GM18520 (cell line): Measurements from ENCODE around the gene UBXN10.

ENCODE experiments used
- ATAC-seq: cut with Tn5 transposase; IDR thresholded peaks from one replicate; pipeline ENCODE4 v1.9.1; 2021; ENCODE audit not compliant: unreplicated experiment

UBXN10 gene

DNA sequence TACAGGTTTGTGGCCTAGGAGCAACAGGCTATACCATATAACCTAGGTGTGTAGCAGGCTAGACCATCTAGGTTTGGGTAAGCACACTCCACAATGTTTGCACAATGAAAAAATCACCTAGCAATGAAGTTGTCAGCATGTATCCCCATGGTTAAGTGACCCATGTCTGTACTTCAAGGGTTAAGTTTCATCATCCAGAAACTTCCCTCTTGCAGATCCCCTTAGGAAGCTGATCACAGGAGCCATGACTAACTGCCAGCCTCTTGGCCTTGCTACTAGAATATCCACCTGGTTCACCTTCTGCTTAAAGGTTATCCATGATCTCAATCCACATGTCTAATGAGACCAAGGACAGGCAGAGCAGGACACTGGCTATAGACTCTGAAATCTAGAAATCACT lies 3.5 kb upstream of the UBXN10 start:
- no peak for ATAC-seq

DNA sequence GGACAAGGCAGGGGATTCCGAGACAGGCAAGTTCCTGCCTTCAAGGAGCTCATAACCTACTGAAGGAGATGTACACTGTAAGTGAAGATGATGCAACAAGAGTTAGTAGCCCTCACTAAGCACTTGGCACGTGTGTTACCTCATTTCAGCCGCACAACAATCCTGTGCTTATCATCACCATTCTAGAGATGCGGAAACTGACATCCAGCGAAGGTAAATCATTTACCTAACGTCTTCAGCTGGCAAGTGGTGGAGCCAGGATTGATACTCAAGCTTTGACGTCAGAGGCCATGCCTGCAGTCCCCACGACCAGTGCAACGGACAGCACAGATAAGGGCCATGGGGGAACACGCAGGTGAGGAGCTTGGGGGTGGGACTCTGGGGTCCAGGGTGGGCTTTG lies 2.9 kb upstream of the UBXN10 start:
- no peak for ATAC-seq

DNA sequence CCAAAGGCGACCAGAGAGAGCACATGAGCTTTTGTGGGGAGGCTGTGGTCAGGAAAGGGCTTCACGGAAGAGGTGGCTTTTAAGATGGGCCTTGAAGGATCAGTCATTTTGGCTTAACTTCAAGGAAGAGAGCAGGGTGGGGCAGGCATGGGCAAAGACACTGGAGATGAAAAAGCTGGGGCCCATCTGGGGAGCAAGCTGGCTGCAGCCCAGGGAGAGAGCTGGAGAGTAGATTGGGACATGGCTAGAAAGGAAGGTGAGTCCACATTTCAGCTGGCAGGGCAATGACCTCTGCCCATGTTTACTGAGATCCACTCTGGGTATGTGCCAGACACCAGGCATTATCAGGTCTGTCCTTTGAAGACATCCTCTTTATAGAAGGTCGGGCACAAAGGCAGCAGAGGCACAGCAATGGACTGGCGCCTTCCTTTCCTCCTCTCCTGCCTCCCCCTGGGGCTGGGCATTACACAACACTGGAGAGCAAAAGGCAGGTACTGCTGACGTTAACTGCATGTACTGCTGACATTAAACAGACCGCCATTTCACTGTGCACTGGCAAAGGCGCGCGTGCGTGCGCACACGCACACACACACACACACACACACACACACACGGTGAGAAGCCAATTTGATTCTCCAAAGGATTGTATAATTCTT lies 2.2 kb upstream of the UBXN10 start:
- no peak for ATAC-seq

DNA sequence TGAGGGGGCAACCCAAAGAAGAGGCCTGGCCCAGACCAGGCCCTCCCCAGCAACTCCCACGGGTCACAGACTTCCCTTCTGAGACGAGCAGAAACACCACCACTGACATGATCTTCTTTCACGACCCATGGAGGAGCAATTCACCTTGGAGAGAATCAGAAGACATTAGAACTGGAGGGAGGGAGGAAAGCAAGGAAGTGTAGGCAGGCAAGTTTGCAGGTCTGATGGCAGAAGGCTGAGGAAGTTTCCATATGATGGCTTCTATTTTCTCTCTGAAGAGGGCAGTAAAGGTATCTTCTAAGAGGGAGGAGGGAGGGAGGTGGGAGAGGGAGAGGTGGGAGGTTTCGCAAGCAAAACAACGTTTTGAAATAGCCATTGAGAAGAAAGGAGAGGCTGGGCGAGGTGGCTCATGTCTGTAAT lies 1.4 kb upstream of the UBXN10 start:
- no peak for ATAC-seq

DNA sequence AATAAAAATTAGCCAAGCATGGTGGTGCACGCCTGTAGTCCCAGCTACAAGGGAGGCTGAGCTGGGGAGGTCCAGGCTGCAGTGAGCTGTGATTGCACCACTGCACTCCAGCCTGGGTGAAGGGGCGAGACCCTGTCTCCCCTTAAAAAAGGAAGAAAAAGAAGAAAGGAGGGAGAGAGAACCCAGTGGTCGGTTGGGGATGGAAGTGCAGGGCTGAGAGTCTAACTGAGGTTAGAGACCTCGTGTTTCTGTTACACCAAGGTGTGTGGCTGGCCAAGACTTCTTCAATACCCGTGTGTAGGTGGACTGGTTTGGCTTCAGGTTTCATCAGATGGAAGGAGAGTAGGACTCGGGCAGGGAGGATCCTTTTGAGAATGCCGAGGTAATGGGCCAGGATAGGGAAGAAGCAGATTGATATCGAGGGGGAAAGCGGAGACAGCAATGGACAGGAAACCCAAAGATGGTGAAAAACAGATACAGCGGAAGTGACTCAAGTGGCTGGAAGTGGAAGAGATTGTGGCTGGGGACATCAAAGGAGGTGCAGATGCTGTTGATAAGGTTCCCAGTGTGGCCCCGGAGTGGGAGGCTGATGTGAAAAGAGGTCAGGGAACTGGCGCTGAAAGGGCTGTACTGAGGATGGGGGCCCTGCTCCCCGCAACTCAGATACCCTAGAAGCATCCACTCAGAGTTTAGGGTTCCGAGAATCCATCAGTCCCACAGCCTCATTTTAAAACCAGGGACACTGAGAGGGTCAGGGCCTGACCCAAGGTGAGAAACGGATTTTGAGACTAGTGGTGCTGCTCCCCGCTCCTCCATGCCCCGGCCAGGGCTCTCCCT lies 681 bp upstream of the UBXN10 start:
- ATAC-seq = no peak

DNA sequence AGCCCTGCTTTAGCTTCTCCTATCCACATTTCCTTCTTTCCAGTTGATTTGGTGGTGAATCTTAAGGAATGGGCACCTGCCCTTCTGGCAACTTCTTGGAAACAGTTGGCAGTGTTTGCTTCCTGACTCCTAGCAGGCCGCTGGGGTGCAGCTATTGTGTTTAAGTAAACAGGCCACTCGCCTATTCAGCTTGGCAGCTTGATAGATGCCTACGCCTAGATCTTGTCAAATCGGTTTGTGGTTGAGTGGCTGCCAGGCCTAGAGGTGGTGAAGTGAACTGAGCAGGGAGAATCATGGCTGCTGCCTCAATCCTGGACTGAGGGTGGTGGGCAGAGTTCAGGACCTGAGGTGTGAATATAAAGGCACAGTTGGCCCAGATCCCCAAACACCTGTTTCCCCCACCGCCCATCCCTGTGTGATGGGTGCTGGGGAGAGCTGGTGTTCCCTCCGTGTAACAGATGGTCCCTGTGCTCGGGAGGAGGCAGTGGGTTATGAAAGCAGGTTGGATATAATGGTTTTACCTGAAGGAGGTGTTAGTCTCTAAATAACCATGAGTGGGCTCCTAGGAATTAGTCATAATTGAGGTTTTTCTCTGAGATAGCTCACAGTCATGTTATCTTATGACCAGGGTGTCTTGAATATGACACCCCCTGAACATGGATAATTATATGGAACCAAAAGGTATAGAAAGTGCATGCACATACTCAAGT lies 1.4 kb downstream of the UBXN10 start:
- ATAC-seq = no peak

DNA sequence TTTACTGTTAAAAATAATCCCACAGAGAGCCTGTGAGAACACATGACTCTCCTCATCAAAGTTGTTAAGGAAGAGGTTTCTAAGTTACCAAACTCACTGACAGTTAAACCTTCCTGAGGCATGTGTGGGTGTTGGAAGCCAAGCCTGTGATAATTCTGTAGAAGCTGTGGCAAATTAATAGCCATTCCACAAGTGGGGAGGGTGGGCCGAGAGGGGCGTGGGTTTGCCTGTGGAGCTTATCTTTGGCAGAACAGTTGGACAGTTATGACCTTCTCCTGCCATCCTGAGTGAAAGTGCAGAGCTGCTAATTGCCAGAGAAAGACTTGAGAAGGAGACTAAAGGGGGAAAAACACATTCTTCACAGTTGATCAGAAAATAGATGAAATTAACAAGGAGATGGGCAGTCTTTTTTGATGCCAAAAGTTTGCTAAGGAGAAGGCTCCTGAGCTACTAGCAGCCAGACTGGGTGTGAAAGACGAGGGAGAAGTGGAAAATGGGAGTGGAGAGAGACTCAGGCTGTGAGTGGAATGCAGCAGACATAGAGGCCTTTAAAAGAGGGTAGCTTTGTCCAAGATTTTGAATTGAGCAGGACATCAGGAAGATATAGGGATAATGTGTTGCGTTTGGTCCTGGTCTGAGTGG lies 2.0 kb downstream of the UBXN10 start:
- ATAC-seq = no peak

DNA sequence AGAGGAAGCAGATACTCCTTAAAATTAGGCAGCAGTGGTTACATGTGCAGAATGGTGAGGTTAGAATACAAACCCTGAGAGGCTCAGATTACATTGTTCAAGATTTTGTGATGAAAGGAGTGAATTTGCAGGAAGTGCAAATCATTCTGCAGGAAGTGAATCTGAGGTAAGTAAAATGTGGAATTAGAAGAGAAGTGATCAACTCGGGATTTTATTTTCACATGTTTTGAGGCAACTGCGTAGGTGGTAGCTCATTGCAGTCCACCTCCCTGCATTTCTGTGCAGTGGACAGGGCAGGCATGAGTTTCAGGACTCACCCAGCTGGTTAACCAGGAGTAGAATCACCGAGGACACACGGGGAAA lies 2.5 kb downstream of the UBXN10 start:
- no peak for ATAC-seq

DNA sequence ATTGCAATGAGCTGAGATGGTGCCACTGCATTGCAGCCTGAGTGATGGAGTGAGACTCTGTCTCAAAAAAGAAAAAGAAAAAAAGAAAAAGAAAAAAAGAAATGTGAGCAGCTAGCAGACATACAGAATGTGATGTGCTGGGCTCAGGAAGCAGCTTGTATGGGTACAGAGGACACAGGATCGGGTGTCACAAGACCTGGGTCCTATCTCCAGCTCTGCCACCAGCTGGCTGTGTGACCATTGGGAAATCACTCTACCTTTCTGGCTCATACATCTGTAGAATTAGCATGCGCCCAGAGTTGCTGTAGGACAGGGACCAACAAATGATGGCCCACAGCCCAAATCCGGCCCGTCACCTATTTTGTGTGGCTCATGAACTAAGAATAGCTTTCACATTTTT lies 3.8 kb downstream of the UBXN10 start:
- no peak for ATAC-seq

DNA sequence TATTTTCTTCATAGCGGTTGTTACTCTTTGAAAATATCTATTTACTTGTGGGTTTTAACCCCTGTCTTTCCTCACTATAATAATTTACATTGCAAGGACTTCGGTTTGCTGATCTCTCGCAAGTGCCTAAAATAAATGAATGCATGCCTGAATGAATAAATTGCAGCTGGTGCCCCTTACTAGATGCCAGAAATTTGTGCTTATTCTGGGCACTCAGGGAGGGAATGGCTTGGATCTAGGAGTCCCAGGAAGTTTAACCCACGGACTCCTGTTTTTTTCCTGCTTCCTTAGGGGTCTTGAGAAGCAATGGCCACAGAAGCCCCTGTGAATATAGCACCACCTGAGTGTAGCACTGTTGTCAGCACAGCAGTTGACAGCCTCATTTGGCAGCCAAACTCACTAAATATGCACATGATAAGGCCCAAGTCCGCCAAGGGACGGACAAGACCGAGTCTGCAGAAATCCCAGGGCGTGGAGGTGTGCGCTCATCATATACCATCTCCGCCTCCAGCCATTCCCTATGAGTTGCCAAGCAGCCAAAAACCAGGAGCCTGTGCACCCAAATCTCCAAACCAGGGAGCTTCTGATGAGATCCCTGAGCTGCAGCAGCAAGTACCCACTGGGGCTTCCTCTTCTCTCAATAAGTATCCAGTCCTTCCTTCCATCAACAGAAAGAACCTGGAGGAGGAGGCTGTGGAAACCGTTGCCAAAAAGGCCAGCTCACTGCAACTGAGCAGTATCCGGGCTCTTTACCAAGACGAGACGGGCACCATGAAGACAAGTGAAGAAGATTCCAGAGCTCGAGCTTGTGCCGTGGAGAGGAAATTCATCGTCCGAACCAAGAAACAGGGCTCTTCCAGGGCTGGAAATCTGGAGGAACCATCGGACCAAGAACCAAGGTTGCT lies 4.6 kb downstream of the UBXN10 start:
- ATAC-seq = no peak

DNA sequence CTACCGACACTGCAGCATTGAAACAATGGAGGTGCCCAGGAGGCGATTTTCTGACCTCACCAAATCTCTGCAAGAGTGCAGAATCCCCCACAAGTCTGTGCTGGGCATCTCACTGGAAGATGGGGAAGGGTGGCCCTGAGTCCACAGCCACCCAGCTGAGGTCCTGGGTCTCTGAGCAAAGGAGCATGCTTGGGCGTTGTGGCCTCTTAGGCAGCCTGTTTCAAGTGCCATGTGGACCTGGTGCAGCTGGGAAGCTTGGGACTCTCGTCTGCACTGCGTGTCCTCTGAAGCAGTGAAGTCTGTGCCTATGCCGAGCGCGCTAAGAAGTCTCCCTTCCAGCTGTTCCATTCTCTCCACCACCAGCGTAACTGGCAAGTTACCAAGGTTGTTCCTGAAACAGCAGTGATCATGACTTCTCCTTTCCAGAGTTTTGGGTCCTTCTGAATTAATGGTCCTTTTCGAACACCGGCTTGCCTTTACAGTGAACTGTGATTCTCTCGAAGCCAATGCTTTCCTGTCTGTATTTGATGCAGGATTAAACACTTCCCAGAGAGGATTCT lies 5.5 kb downstream of the UBXN10 start:
- ATAC-seq = no peak

DNA sequence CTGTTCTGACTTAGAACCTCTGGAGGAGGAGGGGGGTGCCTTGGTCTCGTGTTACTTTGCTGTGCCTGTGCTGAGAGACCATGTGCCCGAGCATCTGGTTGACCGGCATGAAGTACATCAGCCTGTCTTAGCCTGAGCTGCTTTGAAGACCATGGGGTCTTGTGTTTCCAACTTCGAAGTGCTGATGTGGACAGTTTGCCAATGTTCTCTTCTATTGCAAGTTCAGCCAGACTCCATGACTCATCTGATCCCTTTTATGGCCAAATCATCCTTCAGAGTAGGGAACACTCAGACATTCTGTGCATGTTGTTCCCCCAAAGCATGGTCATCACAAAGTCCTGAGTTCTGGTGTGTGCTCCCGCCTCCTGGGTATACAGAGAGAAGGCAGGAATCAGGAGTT lies 6.5 kb downstream of the UBXN10 start:
- no peak for ATAC-seq

DNA sequence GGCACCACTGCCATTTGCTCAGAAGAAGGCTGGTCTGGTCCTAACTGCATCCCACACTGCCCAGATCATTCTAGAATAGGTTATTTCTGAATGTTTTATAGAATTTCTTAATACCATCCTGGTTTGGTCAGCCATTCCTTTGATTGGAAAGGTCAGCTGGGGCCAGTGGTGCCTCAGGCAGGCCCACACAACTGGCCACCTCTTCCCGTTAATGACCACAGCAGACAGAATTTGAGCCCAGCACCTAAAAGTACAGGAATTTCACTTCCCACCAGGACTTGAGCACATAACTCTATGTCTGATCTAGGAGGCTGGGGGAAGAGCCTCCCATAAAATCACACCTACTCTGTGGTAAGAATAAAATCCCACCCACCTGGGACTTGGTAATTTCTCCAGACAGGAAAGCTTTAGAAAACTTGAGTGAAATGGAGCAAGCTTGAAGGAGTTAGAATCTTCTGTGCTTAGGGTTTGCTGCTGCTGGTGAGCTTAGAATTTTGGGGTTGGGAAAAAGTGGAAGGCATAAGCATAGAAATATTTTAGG lies 7.0 kb downstream of the UBXN10 start:
- no peak for ATAC-seq

DNA sequence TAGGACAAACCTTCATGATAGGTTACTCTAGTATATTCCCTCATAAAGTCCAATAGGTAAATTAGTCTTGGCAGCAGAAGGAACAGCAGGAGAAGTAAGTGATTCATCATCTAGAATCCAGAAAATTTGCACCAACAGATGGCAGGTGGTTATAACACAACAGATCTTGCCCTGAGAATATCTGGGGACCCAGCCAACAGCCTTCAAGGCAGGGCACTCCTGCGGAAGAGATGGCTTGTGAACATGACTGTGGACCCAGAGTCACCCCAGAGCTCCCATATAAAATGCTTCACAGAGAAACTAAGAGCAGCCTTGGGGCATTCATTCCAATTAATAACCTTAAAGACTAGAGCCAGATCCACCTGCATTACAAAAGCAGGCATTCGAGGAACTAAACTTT lies 8.3 kb downstream of the UBXN10 start:
- no peak for ATAC-seq

DNA sequence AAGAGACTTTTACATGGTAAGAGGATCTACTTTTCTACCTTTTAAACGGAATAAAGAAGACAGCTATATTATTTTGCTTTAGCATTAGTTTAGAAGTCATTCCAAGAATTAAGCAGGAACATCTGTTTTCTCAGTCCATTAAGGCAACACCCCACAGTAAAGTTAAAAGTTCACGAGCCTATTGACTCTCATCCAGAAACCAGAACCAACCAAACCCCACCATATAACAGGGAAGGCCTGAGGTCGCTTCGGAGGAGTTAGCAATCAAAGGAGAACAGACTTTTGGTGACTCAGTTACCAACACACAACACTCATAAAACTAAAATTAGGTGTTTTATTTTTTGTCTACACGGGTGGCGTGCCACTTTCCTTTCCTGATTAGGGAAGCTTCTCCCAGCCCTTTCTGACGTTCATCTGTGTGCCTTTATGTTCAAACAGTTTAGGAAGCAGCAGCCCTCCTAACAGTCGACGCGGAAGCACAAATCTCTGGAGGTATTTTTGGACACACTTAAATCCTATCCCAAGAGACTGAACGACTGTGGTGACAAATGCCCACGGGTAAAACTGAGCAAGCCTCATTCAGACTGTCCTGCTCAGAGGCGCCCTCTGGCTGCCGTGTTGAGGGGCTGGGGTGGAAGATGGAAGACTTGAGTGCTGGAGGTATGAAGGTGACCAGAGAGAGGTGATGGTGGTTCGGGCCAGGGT lies 9.0 kb downstream of the UBXN10 start:
- no peak for ATAC-seq

DNA sequence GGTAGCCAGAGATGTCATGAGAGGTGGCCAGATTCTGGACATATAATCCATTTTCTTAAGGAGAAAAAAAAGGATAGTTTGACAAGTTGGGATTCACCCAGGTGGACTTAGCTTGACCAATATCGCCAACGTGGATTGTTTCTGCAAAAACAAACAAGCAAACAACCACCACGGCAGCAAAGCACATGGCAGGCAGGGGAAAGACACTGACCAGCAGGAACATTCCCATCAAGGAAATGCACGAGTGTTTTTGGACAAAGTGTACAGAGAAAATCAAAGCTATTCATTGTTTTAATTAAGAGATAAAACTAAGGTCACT lies 9.5 kb downstream of the UBXN10 start:
- ATAC-seq = no peak

DNA sequence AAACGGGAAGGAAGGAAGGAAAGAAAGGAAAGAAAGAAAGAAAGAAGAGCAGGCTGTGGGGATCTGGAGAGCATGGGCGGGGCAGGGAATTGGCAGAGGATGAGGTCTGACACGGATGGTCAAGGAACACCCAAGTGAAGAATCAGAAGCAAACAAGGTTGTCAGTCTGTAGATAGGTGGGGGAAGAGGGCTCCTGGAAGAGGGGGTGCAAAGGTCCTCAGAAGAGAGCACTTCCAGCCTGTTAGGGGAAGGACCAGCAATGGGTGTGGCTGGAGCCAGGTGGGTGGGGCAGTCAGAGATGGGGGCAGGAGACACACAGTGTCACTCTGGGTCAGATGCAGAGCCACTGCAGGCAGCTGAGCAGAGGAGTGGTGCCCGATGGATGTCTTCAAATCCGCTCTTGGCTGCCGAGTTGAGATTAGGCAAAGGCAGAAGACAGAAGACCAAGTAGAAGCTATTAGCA lies 11.5 kb downstream of the UBXN10 start:
- ATAC-seq = no peak

DNA sequence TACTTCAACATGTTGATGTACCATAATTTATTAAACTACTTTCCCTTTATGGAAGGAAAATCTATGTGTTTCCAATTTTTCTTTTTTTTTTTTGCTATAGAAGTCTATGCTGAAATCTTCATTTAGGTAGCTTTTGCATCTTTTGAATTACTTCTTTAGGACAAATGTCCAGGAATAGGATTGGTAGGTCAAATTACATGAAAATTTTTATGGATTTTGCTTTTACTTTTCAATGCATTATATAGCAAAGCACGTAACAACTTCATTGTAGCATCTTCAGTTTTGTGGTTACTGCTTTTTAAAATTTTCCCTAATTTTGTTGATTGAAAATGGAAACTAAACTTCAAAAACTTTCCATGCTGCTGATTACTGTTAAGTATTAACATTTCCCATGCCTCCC lies 12.4 kb downstream of the UBXN10 start:
- ATAC-seq = no peak

DNA sequence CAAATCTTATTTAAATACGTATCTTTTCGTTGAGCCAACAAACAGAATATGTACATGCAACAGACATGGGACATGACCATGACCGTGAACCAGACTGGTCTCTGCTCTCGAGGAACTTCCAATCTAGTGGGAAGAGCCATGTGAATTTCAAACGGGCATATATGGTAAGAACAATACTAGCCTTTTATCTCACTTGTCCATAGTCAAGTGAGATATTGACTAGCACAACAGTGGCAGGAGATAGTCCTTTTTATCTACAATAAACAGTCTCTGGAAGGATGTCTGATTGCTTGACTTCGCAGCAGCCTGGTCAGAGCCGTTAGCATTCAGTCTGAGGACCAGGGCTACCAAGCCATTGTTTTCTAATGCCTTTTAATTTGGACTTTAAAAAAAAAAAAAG lies 13.0 kb downstream of the UBXN10 start:
- no peak for ATAC-seq
